HEK293 (cell line): ENCODE data around the gene TCF7L2.
A peak's percentile ranks its signal among the peaks of the same experiment; 100 is the strongest.

Source experiments
- KLF16 ChIP-seq: fragments of 450-650 bp; formaldehyde crosslinking; IDR thresholded peaks from 2 replicates; pipeline ENCODE4 v1.5.1; 2017; ENCODE audit warnings: missing biosample characterization, missing genetic modification characterization
- KLF7 ChIP-seq: fragments of 450-650 bp; formaldehyde crosslinking; IDR thresholded peaks from 2 replicates; pipeline ENCODE4 v1.5.1; 2016; ENCODE audit warnings: missing biosample characterization, missing genetic modification characterization, borderline replicate concordance
- KLF8 ChIP-seq: fragments of 450-650 bp; formaldehyde crosslinking; IDR thresholded peaks from 2 replicates; pipeline ENCODE4 v1.5.1; 2016; ENCODE audit warnings: missing biosample characterization, missing genetic modification characterization
- OSR2 ChIP-seq: fragments of 450-650 bp; formaldehyde crosslinking; IDR thresholded peaks from 2 replicates; pipeline ENCODE4 v1.5.1; 2016; ENCODE audit warnings: missing biosample characterization, missing genetic modification characterization
- REPIN1 ChIP-seq: fragments of 450-650 bp; formaldehyde crosslinking; IDR thresholded peaks from 2 replicates; pipeline ENCODE4 v1.5.1; 2017; ENCODE audit warnings: missing biosample characterization, missing genetic modification characterization, low read depth
- ZBTB20 ChIP-seq: fragments of 450-650 bp; formaldehyde crosslinking; IDR thresholded peaks from 2 replicates; pipeline ENCODE4 v1.5.1; 2016; ENCODE audit warnings: missing biosample characterization, missing genetic modification characterization
- ZIC2 ChIP-seq: fragments of 450-650 bp; formaldehyde crosslinking; IDR thresholded peaks from 2 replicates; pipeline ENCODE4 v1.5.1; 2016; ENCODE audit warnings: missing biosample characterization, missing genetic modification characterization
- ZNF155 ChIP-seq: fragments of 450-650 bp; formaldehyde crosslinking; IDR thresholded peaks from 2 replicates; pipeline ENCODE4 v1.5.1; 2016; ENCODE audit warnings: missing biosample characterization, missing genetic modification characterization
- ZNF184 ChIP-seq: fragments of 450-650 bp; IDR thresholded peaks from 2 replicates; pipeline ENCODE4 v1.5.1; 2018; ENCODE audit warnings: missing biosample characterization, mild to moderate bottlenecking, missing genetic modification characterization
- ZNF211 ChIP-seq: fragments of 450-650 bp; formaldehyde crosslinking; IDR thresholded peaks from 2 replicates; pipeline ENCODE4 v1.5.1; 2016; ENCODE audit warnings: low read depth, missing biosample characterization, missing genetic modification characterization
- ZNF221 ChIP-seq: fragments of 450-650 bp; formaldehyde crosslinking; IDR thresholded peaks from 2 replicates; pipeline ENCODE4 v1.5.1; 2017; ENCODE audit warnings: missing biosample characterization, missing genetic modification characterization, borderline replicate concordance
- ZNF324 ChIP-seq: fragments of 450-650 bp; formaldehyde crosslinking; IDR thresholded peaks from 2 replicates; pipeline ENCODE4 v1.5.1; 2016; ENCODE audit warnings: missing biosample characterization, missing genetic modification characterization
- ZNF366 ChIP-seq: fragments of 450-650 bp; formaldehyde crosslinking; conservative IDR thresholded peaks from 2 replicates; pipeline ENCODE4 v1.5.1; 2016; ENCODE audit warnings: missing biosample characterization, missing genetic modification characterization
- ZNF404 ChIP-seq: fragments of 450-650 bp; formaldehyde crosslinking; IDR thresholded peaks from 2 replicates; pipeline ENCODE4 v1.5.1; 2017; ENCODE audit warnings: missing biosample characterization, missing genetic modification characterization
- ZNF426 ChIP-seq: fragments of 450-650 bp; formaldehyde crosslinking; IDR thresholded peaks from 2 replicates; pipeline ENCODE4 v1.5.1; 2017; ENCODE audit warnings: missing biosample characterization, missing genetic modification characterization, mild to moderate bottlenecking, inconsistent platforms, moderate library complexity
- ZNF473 ChIP-seq: fragments of 450-650 bp; formaldehyde crosslinking; IDR thresholded peaks from 2 replicates; pipeline ENCODE4 v1.5.1; 2017; ENCODE audit warnings: missing biosample characterization, missing genetic modification characterization
- ZNF510 ChIP-seq: fragments of 450-650 bp; formaldehyde crosslinking; IDR thresholded peaks from 2 replicates; pipeline ENCODE4 v1.5.1; 2018; ENCODE audit warnings: mild to moderate bottlenecking, missing genetic modification characterization, missing biosample characterization; ENCODE audit not compliant: insufficient replicate concordance
- ZNF521 ChIP-seq: fragments of 450-650 bp; formaldehyde crosslinking; IDR thresholded peaks from 2 replicates; pipeline ENCODE4 v1.5.1; 2017; ENCODE audit warnings: missing biosample characterization, mild to moderate bottlenecking, missing genetic modification characterization
- ZNF549 ChIP-seq: fragments of 450-650 bp; IDR thresholded peaks from 2 replicates; pipeline ENCODE4 v1.5.1; 2018; ENCODE audit warnings: missing biosample characterization, missing genetic modification characterization, mild to moderate bottlenecking, inconsistent platforms, moderate library complexity
- ZNF555 ChIP-seq: fragments of 450-650 bp; formaldehyde crosslinking; conservative IDR thresholded peaks from 2 replicates; pipeline ENCODE4 v1.5.1; 2017; ENCODE audit warnings: missing biosample characterization, mild to moderate bottlenecking, missing genetic modification characterization, inconsistent platforms
- ZNF585B ChIP-seq: fragments of 450-650 bp; formaldehyde crosslinking; IDR thresholded peaks from 2 replicates; pipeline ENCODE4 v1.5.1; 2016; ENCODE audit warnings: missing biosample characterization, missing genetic modification characterization
- ZNF610 ChIP-seq: fragments of 450-650 bp; formaldehyde crosslinking; IDR thresholded peaks from 2 replicates; pipeline ENCODE4 v1.5.1; 2016; ENCODE audit warnings: missing biosample characterization, missing genetic modification characterization, borderline replicate concordance
- ZNF621 ChIP-seq: fragments of 450-650 bp; formaldehyde crosslinking; IDR thresholded peaks from 2 replicates; pipeline ENCODE4 v1.5.1; 2017; ENCODE audit warnings: missing biosample characterization, missing genetic modification characterization
- ZNF624 ChIP-seq: fragments of 450-650 bp; formaldehyde crosslinking; IDR thresholded peaks from 2 replicates; pipeline ENCODE4 v1.5.1; 2017; ENCODE audit warnings: missing biosample characterization, missing genetic modification characterization
- ZNF658 ChIP-seq: fragments of 450-650 bp; formaldehyde crosslinking; IDR thresholded peaks from 2 replicates; pipeline ENCODE4; 2016; ENCODE audit warnings: missing biosample characterization, missing genetic modification characterization
- ZNF707 ChIP-seq: fragments of 450-650 bp; formaldehyde crosslinking; IDR thresholded peaks from 2 replicates; pipeline ENCODE4 v1.5.1; 2016; ENCODE audit warnings: missing biosample characterization, missing genetic modification characterization
- ZNF76 ChIP-seq: fragments of 450-650 bp; formaldehyde crosslinking; IDR thresholded peaks from 2 replicates; pipeline ENCODE4; 2016; ENCODE audit warnings: low read depth, missing biosample characterization, missing genetic modification characterization, borderline replicate concordance
- ZNF776 ChIP-seq: fragments of 450-650 bp; formaldehyde crosslinking; IDR thresholded peaks from 2 replicates; pipeline ENCODE4 v1.5.0; 2017; ENCODE audit warnings: missing biosample characterization, missing genetic modification characterization, borderline replicate concordance
- TF ChIP-seq, protein P1 (sequence below): fragments of 450-650 bp; formaldehyde crosslinking; IDR thresholded peaks from 2 replicates; pipeline ENCODE4 v1.5.1; 2016; ENCODE audit warnings: missing biosample characterization, missing genetic modification characterization
- TF ChIP-seq, protein P2 (sequence below): fragments of 450-650 bp; formaldehyde crosslinking; IDR thresholded peaks from 2 replicates; pipeline ENCODE4 v1.5.1; 2017; ENCODE audit warnings: missing biosample characterization, missing genetic modification characterization
- TF ChIP-seq, protein P3 (sequence below): fragments of 450-650 bp; formaldehyde crosslinking; IDR thresholded peaks from 2 replicates; pipeline ENCODE4 v1.5.1; 2016; ENCODE audit warnings: missing biosample characterization, missing genetic modification characterization
- TF ChIP-seq, protein P4 (sequence below): fragments of 450-650 bp; formaldehyde crosslinking; IDR thresholded peaks from 2 replicates; pipeline ENCODE4 v1.5.1; 2016; ENCODE audit warnings: missing biosample characterization, missing genetic modification characterization

The TCF7L2 gene

DNA sequence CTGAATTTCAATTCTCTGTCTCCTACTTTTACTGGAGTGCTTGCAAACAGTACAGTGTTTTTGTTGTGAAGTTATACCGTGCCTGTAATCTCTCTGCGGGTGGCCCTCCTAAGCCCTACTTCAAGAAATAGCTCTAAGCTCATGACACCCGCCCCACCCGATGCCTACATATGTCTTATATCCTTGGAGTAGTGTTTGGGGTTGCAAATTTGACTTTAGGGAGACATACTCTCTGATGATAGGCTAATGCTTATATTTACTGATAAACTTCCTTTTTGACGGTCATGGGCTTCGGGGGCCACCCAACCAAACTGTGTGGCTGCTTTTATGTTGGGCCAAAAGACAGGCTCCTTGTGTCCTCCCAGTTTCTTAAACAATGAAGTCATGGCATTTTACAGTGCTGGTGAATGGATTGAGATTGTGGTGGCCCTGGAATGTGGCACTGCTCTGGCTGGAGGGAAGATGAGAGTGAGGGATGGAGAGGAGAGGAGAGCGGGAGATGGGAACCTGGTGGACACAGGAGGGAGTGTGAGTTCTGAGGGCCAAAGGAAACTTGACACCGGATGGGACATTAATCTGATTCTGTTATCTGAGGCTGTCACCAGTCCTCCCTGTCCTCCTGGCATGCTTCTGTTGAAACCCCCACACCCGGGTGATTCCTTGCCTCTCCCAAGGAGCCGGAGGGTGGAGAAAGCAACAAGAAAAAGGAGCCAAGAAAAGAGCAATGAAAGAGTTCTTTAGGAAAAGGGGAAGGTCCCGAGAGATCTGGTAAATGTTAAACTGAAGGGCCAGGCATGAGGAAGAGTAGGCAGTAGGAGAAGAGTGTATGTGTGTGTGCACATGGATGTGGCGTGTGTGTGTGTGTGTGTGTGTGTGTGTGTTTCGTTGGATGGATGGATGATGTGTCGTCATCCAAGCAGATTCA lies 113.3 kb downstream of the TCF7L2 start (continued):
- TF ChIP-seq ZNF76 (tag by site-specific recombination) (no peak), ZNF211 (no peak), ZNF510 (no peak), ZNF585B (tag by site-specific recombination) (0 out of 2 replicates have a peak, but pooled peaks have one; percentile 17), ZNF624 (no peak), ZNF366 (peak; percentile 79), ZNF707 (tag by site-specific recombination) (no peak), OSR2 (tag by site-specific recombination) (peak; percentile 84), ZNF426 (tag by site-specific recombination) (no peak), ZNF549 (tag by site-specific recombination) (no peak), ZNF155 (no peak), ZNF324 (tag by site-specific recombination) (no peak), ZNF184 (no peak), ZNF473 (tag by site-specific recombination) (no peak), ZIC2 (tag by site-specific recombination) (no peak), KLF16 (tag by site-specific recombination) (peak; percentile 22; the same call in 1 of the 2 replicates), ZNF658 (tag by site-specific recombination) (no peak), KLF8 (tag by site-specific recombination) (no peak; the same call in 1 of the 2 replicates), ZNF621 (tag by site-specific recombination) (no peak), ZNF776 (no peak), ZBTB20 (peak; percentile 66), ZNF221 (no peak), ZNF555 (no peak), REPIN1 (tag by site-specific recombination) (no peak), KLF7 (tag by site-specific recombination) (peak; percentile 17; the same call in 1 of the 2 replicates), ZNF610 (tag by site-specific recombination) (no peak), ZNF404 (tag by site-specific recombination) (no peak), ZNF521 (tag by site-specific recombination) (no peak)
- TF ChIP-seq, protein P1, sequence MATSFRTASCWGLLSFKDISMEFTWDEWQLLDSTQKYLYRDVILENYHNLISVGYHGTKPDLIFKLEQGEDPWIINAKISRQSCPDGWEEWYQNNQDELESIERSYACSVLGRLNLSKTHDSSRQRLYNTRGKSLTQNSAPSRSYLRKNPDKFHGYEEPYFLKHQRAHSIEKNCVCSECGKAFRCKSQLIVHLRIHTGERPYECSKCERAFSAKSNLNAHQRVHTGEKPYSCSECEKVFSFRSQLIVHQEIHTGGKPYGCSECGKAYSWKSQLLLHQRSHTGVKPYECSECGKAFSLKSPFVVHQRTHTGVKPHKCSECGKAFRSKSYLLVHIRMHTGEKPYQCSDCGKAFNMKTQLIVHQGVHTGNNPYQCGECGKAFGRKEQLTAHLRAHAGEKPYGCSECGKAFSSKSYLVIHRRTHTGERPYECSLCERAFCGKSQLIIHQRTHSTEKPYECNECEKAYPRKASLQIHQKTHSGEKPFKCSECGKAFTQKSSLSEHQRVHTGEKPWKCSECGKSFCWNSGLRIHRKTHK, result no peak
- TF ChIP-seq, protein P2, sequence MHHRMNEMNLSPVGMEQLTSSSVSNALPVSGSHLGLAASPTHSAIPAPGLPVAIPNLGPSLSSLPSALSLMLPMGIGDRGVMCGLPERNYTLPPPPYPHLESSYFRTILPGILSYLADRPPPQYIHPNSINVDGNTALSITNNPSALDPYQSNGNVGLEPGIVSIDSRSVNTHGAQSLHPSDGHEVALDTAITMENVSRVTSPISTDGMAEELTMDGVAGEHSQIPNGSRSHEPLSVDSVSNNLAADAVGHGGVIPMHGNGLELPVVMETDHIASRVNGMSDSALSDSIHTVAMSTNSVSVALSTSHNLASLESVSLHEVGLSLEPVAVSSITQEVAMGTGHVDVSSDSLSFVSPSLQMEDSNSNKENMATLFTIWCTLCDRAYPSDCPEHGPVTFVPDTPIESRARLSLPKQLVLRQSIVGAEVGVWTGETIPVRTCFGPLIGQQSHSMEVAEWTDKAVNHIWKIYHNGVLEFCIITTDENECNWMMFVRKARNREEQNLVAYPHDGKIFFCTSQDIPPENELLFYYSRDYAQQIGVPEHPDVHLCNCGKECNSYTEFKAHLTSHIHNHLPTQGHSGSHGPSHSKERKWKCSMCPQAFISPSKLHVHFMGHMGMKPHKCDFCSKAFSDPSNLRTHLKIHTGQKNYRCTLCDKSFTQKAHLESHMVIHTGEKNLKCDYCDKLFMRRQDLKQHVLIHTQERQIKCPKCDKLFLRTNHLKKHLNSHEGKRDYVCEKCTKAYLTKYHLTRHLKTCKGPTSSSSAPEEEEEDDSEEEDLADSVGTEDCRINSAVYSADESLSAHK (tag by site-specific recombination), result peak; percentile 28; the same call in 1 of the 2 replicates
- TF ChIP-seq, protein P3, sequence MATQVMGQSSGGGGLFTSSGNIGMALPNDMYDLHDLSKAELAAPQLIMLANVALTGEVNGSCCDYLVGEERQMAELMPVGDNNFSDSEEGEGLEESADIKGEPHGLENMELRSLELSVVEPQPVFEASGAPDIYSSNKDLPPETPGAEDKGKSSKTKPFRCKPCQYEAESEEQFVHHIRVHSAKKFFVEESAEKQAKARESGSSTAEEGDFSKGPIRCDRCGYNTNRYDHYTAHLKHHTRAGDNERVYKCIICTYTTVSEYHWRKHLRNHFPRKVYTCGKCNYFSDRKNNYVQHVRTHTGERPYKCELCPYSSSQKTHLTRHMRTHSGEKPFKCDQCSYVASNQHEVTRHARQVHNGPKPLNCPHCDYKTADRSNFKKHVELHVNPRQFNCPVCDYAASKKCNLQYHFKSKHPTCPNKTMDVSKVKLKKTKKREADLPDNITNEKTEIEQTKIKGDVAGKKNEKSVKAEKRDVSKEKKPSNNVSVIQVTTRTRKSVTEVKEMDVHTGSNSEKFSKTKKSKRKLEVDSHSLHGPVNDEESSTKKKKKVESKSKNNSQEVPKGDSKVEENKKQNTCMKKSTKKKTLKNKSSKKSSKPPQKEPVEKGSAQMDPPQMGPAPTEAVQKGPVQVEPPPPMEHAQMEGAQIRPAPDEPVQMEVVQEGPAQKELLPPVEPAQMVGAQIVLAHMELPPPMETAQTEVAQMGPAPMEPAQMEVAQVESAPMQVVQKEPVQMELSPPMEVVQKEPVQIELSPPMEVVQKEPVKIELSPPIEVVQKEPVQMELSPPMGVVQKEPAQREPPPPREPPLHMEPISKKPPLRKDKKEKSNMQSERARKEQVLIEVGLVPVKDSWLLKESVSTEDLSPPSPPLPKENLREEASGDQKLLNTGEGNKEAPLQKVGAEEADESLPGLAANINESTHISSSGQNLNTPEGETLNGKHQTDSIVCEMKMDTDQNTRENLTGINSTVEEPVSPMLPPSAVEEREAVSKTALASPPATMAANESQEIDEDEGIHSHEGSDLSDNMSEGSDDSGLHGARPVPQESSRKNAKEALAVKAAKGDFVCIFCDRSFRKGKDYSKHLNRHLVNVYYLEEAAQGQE, result no peak
- TF ChIP-seq, protein P4, sequence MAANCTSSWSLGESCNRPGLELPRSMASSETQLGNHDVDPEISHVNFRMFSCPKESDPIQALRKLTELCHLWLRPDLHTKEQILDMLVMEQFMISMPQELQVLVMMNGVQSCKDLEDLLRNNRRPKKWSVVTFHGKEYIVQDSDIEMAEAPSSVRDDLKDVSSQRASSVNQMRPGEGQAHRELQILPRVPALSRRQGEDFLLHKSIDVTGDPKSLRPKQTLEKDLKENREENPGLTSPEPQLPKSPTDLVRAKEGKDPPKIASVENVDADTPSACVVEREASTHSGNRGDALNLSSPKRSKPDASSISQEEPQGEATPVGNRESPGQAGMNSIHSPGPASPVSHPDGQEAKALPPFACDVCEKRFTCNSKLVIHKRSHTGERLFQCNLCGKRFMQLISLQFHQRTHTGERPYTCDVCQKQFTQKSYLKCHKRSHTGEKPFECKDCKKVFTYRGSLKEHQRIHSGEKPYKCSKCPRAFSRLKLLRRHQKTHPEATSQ (tag by site-specific recombination), result no peak
